Body of pancreas (tissue), 4 donors: Measurements from ENCODE around the gene PGM2.

Experiments used
- POLR2A ChIP-seq, 3 donors: fragments of 450-650 bp; IDR thresholded peaks; one replicate each; pipeline ENCODE4 v1.6.1; 2016; ENCODE audit warnings: antibody characterized with exemption in 3 of 3, mild to moderate bottlenecking in 2 of 3
- TF ChIP-seq, protein P1 (sequence below), 7 experiments: fragments of 450-650 bp in 4 of 7; fragments of 200-600 bp in 3 of 7; sonication (generic) in 3 of 7; IDR thresholded peaks; one replicate each; pipeline ENCODE4 v1.5.1; 2016 to 2019; ENCODE audit warnings: antibody characterized with exemption in 7 of 7

DNA sequence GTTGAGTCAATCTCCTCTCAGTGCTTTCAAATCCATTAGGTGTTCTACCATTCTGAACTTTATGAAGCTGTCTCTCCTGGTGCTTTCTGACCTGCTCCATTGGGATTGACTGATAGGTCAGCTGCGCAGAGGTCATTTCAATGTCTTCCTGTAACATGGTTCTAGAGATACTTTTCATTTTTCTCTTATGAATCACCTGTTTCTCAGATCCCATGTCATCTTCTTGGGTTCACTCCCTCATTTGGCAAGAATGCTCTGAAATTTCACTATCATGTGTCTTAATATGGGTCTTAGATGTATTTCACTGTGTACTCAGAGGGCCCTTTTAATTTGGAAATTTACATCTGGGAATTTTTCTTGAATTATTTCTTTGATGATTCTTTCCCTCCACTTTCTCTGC is 13.8 kb upstream of the PGM2 start:
- TF ChIP-seq, protein P1, sequence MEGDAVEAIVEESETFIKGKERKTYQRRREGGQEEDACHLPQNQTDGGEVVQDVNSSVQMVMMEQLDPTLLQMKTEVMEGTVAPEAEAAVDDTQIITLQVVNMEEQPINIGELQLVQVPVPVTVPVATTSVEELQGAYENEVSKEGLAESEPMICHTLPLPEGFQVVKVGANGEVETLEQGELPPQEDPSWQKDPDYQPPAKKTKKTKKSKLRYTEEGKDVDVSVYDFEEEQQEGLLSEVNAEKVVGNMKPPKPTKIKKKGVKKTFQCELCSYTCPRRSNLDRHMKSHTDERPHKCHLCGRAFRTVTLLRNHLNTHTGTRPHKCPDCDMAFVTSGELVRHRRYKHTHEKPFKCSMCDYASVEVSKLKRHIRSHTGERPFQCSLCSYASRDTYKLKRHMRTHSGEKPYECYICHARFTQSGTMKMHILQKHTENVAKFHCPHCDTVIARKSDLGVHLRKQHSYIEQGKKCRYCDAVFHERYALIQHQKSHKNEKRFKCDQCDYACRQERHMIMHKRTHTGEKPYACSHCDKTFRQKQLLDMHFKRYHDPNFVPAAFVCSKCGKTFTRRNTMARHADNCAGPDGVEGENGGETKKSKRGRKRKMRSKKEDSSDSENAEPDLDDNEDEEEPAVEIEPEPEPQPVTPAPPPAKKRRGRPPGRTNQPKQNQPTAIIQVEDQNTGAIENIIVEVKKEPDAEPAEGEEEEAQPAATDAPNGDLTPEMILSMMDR (IDR thresholded peaks at IDR 0.05) = no peak
- TF ChIP-seq POLR2A (IDR thresholded peaks at IDR 0.05) = no peak
